HG03354 (cell line): Measurements from ENCODE around the gene HDLBP.
"Not testable (repeated sequence)": the region's sequence is repeated elsewhere in the genome, so short reads cannot be mapped to it uniquely, and the experiment has no call there.

Experiments
- ATAC-seq: cut with Tn5 transposase; IDR thresholded peaks from one replicate; pipeline ENCODE4 v1.9.1; 2021; ENCODE audit warnings: mild to moderate bottlenecking; ENCODE audit not compliant: unreplicated experiment, poor library complexity, severe bottlenecking

The HDLBP gene

DNA sequence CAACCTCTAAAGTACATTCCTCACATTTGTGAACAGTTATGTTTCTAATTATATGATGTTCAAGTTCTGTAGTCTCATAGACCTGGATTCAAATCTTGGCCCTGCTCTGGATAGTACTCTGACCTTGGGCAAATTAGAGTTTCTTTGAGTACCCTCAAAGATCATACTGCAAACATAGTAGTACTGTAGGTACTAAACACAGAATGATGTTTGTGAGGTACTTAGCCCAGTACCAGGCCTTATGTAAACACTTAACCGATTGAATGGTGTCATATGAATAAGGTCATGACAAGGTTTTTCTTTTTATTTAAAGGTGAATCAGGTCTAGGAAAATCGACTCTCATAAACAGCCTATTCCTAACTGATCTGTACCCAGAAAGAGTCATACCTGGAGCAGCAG is 19.3 kb upstream of the HDLBP start:
- ATAC-seq: no peak

DNA sequence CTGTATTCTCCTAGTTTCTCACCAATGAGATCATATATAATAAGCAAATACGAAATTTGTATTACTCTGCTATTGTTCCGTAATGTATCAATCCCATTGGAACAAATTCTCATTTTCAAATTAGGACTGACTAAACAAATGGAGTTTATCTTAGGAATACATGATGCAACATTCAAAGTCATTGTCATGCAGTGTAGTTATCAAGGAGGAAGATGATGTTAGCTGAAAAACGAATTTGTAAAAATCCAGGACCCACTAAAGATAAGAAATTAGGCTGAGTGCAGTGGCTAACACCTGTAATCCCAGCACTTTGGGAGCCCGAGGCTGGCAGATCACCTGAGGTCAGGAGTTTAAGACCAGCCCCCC is 15.1 kb upstream of the HDLBP start:
- ATAC-seq: no peak

DNA sequence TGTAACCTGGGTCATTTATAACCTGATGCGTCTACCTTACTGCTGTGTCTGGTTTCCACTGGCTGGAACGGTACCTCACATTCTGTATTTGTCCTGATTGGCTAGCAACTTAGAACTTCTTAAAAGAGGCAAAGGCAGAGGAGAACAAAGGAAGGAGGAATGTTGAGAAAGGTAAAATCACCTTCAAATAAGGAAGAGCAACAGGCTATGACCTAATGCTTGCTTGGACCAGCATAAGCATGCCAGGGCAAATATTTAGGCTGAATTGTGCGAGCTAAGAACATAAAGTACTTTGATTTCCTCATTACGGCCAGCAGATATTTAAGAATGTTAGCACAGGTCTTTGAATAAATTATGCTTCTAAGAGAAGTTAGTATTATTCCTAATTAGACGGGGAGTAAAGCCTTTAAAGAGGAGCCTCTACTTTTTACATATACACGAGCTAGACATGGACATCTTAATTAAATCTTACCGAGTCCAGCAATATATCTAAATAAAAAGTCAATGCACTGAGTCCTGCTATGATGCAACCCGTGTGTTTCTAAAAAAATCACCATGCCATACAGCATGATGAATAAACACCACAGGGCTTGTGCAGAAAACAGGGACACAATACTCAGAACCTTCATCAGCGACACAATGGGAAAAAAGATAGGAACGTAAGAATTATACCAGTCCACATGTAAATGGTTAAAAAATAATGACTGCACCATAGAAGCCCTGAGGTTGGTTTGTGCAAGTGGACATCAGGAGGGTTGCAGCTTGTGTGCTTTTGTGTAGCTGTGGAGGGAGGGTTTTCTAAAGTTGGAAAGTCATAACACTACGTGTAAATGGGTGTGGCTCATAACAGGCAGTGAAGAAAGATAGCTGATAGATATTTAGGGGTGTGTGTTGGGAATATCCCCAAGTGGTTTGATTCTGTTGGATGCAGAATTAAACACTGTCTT is 14.5 kb upstream of the HDLBP start:
- no peak for ATAC-seq

DNA sequence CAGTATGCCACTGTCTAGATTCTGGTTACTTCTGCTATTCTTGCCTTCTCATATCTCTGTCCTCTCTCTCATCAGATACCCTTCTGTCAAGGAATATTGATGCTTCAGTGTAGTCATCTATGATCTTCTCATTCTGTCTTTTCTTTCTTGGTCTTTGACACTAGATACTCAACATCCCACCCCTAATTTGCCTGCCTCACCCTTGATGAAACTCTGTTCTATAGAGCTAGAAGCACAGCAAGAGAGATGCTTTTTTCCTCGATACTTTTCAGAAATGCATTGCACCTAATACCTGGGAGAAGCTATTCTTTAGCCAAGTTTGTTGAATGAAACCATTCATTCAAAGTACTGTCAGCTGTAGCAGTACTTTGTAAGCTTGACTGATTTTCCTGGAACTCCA is 9.8 kb upstream of the HDLBP start:
- no peak for ATAC-seq

DNA sequence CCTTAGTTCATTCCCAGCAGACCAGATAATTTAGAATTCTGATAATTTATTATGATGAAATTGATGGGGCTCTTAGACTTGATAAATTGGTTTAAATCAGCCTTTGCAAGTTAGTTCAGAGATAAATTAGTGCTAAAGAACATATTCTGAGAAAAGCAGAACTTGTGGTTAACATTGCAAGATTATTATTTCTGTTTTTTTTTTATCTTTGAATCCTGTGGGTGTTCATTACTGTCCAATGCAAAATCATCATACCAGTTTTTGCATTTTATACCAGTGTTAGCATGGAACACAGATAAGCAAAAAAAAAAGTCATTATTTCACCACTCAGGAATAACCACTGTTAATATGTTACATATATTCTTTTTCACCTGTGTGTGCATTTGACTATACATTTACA is 9.3 kb upstream of the HDLBP start:
- no peak for ATAC-seq

DNA sequence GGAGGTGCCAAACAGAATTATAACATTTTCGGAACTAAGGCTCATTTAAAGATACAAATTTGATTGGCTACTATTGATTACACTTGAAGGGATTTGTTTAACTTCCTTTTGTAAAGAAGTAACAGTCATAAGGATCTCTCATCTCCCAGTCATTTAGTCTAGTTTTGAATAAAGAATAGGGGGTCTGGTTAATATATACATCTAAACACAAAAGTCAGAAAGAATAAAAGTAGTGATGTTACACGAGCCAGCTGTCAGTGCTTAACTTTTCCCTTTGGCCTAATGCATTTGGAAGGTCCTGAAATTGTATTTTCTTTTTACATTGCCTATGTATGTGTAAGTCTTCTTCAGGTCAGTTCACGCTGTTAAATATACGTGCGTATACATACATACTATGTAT is 8.3 kb upstream of the HDLBP start:
- ATAC-seq: no peak

DNA sequence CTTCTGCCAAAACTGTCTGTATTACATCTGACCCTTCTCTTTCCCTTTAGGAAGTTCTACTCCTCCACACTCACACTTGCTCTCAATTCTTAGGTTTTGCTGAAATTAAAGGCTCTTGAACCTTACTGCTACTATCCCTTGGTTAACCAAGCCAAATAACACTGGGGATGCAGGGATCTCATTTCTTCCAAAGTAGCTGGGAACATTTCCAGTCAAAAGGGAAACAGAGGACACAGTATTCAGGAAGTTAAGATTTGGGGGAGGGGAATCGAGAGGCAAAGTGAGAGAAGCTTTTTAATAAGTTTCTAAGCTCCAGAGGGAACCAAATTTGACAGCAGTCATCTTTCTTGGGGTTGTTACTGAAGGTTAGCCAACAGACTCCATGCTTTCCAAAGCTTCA is 6.4 kb upstream of the HDLBP start:
- no peak for ATAC-seq

DNA sequence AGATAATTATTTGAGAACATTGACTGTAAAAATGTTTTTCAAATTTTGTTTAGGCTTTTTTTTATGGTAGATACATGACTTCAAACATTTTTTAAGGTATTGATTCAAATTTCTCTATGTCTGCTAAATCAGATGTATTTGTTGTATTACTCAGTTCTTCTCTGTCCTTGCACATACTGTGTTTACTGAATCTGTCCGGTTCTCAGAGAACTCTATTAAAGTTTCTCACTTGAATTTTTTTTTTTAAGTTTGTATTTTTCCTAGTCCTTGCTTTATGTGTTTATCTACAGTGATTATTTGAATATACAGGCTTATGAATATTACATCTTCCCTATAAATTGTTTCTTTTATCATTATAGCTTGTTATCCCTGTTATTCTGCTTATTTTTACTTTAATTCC is 5.6 kb upstream of the HDLBP start:
- no peak for ATAC-seq

DNA sequence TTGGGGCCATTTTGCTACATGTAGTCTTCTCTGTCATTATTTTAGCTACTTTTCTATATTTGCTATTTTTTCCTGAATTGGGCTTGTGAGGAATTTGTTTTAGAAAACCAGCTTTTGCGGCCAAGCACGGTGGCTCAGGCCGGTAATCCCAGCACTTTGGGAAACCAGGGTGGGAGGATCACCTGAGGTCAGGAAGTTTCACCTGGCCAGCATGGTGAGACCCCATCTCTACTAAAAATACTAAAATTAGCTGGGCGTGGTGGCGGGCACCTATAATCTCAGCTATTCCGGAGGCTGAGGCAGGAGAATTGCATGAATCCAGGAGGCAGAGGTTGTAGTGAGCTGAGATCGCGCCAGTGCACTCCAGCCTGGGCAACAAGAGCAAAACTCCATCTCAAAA is 4.9 kb upstream of the HDLBP start:
- ATAC-seq: no peak

DNA sequence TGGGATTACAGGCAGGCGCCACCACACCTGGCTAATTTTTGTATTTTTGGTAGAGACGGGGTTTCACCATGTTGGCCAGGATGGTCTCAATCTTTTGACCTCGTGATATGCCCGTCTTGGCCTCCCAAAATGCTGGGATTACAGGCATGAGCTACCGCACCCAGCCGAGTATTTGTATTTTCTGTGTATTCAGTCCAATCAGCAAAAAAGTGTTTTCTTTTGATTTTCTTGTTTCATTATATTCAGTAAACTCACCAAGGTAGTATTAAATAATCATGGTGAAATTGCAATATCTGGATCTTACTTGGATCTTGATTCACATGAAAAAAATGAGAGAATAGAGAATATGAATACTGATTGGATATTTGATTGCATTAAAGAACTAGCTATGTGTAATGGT is 3.4 kb upstream of the HDLBP start:
- not testable (repeated sequence) for ATAC-seq

DNA sequence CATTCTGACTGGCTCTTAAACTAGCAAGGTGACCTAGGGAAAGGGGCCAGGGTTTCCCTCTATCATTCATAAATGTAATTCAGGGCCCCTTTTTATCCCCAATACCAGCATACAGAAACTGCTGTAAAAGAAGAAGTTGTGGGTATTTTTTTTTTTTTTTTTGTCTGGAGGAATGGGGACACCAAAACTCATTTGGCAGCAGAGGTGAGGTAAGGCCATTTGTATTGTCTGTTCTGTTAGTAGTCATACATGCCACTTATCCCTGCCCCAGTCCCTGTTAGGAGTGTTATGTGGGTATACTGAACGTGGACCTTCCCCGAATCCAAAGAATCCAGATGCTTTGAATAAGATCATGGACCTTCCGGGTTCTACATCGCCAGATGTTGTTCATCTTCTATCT is 1.9 kb upstream of the HDLBP start:
- ATAC-seq: no peak

DNA sequence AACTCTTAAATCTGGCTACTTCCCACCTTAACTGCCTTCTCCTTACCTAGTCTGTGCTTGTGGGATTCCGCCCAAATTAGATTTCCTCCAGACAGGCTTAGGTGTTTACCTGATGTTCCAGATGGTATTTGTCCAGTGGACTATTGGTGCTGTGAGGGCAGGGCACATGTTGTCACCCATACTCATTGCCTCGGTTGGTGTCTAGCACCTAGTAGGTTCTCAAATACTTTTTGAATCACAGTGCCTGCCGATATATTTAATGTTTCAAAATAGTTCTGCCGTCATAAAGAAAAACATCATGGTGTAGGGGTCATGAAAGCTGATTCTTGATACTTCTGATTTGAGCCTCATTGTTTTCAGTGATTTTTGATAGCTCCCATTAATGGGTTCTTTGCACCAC is 1.4 kb upstream of the HDLBP start:
- no peak for ATAC-seq

DNA sequence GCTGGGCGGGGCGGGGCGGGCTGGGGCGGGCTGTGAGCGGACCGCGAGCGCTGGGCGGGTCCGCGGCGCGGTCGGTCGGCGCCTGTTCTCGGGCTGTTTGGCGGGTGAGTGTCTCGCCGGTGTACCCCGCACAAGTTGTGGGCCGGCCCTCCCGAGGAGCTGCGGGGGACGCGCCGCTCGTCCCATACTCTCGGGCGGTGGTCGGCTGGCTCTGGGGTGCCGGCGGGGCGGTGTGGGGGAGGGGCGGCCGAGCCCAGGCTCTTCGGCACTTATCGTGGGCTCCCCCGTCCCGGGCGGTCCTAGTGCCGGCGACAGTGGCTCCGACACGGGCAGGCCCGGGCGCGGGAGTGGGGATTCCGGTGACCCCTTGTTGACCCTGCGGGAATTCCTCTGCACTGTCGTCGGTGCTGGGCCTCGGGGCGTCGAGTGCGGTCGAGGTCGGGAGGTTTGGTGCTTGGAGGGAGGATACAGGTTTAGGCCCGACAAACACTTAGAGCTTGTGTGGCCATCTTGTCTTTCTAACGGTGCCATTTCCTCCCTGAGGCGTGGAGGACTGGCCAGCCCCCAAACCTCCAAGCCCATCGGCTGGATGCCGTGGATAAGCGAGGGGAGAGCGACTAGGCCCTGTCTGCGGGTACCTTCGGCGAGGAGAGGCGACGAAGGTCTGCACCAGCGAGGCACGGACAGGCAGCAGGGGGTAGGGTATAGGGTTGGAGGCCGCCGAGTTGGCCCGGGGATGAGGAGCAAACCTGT is 583 bp upstream of the HDLBP start, which contains the start of gene SEPTIN2:
TSS of gene SEPTIN2 (plus strand) at position 47 of the 753 bp plus-strand sequence. CDS start 8,308 bp downstream, outside the sequence.
- peak; percentile 49 for ATAC-seq

DNA sequence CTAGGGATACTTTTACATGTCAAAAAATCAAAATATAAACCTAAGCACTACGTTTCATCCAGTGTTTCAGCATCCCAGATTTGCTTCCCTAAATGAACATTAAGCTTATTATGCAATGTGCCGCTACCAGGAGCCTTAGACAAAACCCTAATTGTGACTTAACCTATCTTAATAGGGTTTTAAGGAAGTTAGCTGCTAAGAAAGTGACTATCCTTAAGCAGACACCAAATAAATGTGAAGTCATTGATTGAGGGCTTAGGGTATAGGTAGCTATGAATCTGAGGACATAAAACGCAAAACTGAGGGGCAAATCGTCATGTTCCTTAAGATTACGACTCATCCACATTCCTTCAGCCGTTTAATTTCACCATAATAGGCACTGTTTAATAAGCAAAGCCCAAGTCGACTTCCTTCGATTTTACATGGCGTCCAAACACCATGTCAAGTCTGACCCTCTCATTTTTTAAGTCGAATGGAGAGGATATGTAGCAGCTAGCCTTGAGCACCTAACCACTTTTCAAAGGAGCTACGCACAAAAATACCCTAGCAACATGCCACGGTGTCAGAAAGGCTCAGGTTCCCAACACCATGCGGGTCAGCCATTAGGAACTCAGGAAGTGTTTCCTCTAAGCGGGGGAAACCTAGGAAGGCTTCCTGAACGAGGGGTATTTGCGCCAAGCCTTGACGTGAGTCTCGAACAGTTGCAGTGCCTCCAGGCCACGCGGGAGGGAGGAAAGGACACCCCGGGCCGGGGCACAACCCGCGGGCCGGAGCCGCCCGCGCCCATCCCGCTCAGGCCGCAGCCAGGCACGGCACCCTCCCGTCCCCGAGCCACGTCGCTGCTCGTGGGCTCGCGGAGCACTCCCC is 1.0 kb downstream of the HDLBP start:
- ATAC-seq: no peak

DNA sequence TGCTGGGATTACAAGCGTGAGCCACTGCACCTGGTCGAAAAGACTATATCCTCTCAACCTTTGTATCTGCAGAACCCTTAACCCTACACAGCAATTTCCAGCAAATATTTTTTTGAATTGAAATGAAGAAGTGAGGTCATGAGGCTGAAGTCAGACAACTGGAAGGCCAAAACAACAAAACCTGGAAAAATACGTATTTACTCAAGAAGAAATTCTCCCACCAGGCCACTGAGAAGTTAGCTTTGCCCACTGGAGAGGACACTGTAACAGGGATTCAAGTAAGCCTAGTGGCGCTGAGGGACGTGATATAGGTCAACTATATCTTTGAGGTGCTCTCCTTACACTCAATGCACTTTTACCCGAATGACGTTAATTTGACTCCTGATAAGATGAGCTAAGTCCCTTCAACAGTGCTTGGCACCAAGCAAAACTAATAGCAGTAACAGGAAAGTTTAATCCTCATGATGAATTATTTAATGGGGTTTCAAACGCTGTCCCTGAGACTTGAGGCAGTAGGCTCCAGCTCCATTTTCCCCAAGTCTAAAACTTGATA is 1.9 kb downstream of the HDLBP start:
- ATAC-seq: no peak

DNA sequence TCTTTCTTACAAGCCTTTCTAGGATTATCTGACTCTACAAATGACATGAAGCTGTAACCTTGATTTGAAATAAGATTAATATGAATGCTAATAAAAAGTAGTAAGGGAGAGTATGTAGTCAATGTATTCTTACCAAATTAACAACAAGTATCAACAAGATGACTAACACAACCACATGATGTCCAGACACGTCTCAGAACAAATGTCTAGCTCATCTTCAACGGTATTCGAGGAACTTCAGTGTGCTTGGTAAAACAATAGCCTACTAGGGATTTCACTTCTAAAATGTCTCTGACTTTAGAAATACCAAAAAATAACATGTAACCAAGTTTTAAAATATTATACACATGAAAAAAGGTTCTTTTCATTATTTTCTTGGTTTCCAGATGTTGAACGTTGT is 3.4 kb downstream of the HDLBP start:
- no peak for ATAC-seq

DNA sequence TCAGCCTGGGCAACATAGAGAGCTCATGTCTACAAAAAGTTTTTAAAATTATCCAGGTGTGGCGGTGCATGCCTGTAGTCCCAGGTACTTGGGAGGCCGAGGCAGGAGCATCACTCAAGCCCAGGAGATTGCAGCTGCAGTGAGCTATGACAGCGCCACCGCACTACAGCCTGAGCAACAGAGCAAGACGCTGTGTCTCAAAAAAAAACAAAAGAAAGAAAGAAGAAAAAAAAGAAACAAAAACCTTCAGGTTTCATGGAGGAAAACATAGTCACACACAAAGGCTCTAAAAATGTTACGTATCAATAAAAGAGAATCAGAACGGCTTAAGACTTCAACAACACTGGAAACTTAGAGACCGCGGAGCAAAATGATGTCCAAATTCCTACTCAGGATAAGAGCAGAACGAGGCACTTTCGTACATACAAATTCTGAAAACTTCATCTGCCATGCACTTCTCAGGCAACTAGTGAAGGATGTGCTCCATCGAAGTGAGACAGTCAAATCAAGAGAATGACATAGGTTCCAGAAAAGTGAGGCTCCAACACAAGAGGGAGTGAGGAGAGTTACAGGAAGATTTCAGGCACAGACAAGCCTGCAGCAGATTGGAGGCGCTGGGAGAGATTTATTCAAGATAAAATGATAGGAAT is 4.4 kb downstream of the HDLBP start:
- no peak for ATAC-seq

DNA sequence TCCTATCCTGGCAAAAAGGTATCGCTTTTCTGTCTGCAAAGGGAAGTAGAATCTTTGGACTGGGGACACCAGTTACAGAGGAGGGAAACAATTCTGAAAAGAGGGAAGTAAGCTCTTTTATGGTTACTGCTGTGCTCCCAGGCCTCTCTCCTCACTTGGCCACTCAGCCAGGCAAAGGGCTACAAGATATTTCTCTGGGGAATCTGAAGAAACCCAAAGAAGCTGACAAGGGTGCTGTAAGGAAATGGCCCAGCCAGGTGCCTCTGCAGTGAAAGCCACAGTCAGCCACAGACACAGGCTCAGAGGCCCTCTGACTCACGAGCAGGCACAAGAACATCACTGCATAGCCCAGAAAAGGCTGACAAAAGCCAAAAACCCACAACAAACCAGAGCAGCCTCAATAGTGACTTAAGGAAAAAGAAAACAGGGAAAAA is 5.8 kb downstream of the HDLBP start:
- ATAC-seq: peak; percentile 48

DNA sequence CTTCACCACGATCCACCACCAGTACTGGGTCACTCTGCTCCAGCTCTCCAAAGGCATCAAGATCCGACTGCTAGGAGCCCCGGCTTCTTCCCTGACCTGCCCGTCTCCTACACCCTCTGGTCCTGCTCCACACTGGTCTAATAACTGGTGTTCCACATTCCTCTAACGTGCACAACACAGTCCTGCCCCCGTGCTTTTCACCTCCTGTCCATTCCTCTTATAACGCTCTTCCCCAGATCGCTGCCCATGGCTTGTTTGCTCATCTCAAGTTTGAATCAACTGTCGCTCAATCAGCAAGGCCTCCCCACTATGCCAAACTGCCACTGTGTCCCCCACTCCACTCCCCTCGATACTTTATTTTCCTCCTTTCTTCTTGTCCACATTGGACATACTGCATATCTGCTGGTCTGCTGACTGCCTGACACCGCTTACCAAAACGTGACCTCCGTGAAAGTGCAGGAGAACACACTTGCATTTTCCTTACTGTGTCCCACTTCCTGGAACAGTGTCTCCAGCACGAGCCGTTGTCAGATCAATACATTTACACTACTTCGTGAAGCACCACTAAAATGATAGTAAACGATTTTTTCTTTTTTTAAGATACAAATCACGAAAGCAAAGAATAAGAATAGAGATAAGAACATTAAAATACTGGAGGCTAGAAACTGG is 6.5 kb downstream of the HDLBP start:
- ATAC-seq: no peak
